Measurements from ENCODE around the gene HDAC4. TPM values are rescaled to one million over a fixed set of nuclear protein-coding genes. Genes with fewer than 3 reads are reported as not detected.

The HDAC4 gene
- total RNA-seq, 4 donors from 2014 or later = 51.4 to 107 (median 70.8) TPM

- Histone ChIP-seq H3K27ac (no peak overlapping the region), H3K4me1 (no peaks in the 10 kb centered on the region), H3K27me3 (peaks cover 31% of the 10 kb centered on the region), H3K4me3 (no peak overlapping the region), H3K36me3 (no peaks in the 10 kb centered on the region), H3K9me3 (no peaks in the 10 kb centered on the region)
- TF ChIP-seq POLR2AphosphoS5 (IDR thresholded peaks at IDR 0.05) (no peak), POLR2A (IDR thresholded peaks at IDR 0.05) (no peak), EP300 (IDR thresholded peaks at IDR 0.05) (no peak), CTCF (IDR thresholded peaks at IDR 0.05) (no peak)
- DNase-seq (ENCODE audit: low spot score in 2 of 2) = peak; percentile 52 to 65
- 67% methylated on average over 17 of the region's 17 CpGs for WGBS
These were observed 382.3 kb downstream of the HDAC4 start for GRCh38 chr2:239018271-239019182.

GRCh38 chr2:239017491-239018098 lies 383.2 kb downstream of the HDAC4 start:
- H3K9me3 ChIP-seq = no peaks in the 10 kb centered on the region
- no peak overlapping the region for H3K27ac ChIP-seq
- no peaks in the 10 kb centered on the region for H3K4me1 ChIP-seq
- no peaks in the 10 kb centered on the region for H3K36me3 ChIP-seq
- no peak overlapping the region for H3K4me3 ChIP-seq
- TF ChIP-seq POLR2AphosphoS5 (IDR thresholded peaks at IDR 0.05) (no peak), EP300 (IDR thresholded peaks at IDR 0.05) (no peak), POLR2A (IDR thresholded peaks at IDR 0.05) (no peak), CTCF (IDR thresholded peaks at IDR 0.05) (no peak)
- H3K27me3 ChIP-seq = peaks cover 35% of the 10 kb centered on the region
- WGBS = 88% methylated on average over 12 of the region's 12 CpGs
- DNase-seq (ENCODE audit: low spot score in 2 of 2) = peak; percentile 4 to 11

GRCh38 chr2:239015901-239016675 lies 384.7 kb downstream of the HDAC4 start:
- Histone ChIP-seq H3K4me3 (no peak overlapping the region), H3K4me1 (no peaks in the 10 kb centered on the region), H3K36me3 (no peaks in the 10 kb centered on the region), H3K9me3 (no peaks in the 10 kb centered on the region), H3K27me3 (peaks cover 40% of the 10 kb centered on the region), H3K27ac (no peak overlapping the region)
- WGBS = 75% methylated on average over 15 of the region's 19 CpGs
- DNase-seq (ENCODE audit: low spot score in 2 of 2) = peak in 1 of 2 donors; percentile 72
- TF ChIP-seq POLR2A (IDR thresholded peaks at IDR 0.05) = no peak
- TF ChIP-seq CTCF (IDR thresholded peaks at IDR 0.05) = no peak
- no peak for TF ChIP-seq POLR2AphosphoS5 (IDR thresholded peaks at IDR 0.05)
- TF ChIP-seq EP300 (IDR thresholded peaks at IDR 0.05) = no peak

- Histone ChIP-seq H3K9me3 (no peaks in the 10 kb centered on the region), H3K36me3 (no peaks in the 10 kb centered on the region), H3K4me3 (no peak overlapping the region), H3K27me3 (peaks cover 40% of the 10 kb centered on the region), H3K4me1 (no peaks in the 10 kb centered on the region), H3K27ac (no peak overlapping the region)
- WGBS = 62% methylated on average over 18 of the region's 25 CpGs
- DNase-seq (ENCODE audit: low spot score in 2 of 2) = peak in 1 of 2 donors; percentile 74
- TF ChIP-seq EP300 (IDR thresholded peaks at IDR 0.05) (no peak), CTCF (IDR thresholded peaks at IDR 0.05) (no peak), POLR2AphosphoS5 (IDR thresholded peaks at IDR 0.05) (no peak), POLR2A (IDR thresholded peaks at IDR 0.05) (no peak)
These were observed 385.5 kb downstream of the HDAC4 start for GRCh38 chr2:239015218-239015900.
